HG02759 (cell line): ENCODE results near the gene MDFIC.
"Not testable (repeated sequence)": the region's sequence is repeated elsewhere in the genome, so short reads cannot be mapped to it uniquely, and the experiment has no call there.

Experiments
- ATAC-seq: cut with Tn5 transposase; IDR thresholded peaks from one replicate; pipeline ENCODE4 v1.9.1; 2021; ENCODE audit warnings: mild to moderate bottlenecking, moderate library complexity; ENCODE audit not compliant: unreplicated experiment

The MDFIC gene

GRCh38 chr7:114922026-114922651 lies at the start of gene MDFIC:
Gene MDFIC (plus strand): TSS chr7:114922094. CDS start chr7:114923034, 940 bp downstream.
- ATAC-seq = peak; percentile 49

DNA sequence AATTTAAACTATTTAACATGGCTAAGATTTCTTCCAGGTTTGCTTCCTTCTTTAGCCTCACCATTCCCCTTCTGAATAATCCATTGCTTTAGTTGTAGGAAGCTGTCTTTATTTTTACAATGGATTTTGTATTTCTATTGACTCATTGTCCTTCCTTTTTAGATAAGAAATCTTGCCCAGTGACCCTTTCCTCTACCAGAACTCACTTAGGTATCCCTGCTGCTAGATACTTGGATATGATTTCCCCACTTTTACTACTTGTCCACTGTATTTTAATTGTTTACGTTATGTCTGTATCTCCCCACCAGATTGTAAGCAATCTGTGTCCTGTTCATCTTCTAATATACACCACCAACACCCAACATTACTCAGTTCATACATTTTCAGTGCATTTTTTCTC lies 47.7 kb upstream of the MDFIC start:
- ATAC-seq = no peak

DNA sequence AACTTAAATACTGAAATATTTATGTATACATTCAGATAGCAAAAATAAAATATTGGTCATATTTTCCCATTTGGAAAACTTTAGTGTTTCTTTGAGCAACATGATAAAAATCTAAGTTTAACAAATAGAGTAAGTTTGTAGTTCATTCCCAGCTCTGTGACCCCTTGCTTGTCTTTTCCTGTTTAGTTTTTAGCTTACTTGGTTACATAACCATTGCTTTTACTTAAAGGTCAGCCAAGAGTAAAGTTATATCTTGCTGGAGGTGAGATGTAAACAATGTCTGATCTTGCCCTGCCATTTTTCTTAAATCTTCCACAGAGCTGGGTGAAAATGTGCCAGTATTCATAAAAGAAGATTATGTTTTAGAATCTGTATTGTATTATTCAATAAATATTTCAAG lies 46.7 kb upstream of the MDFIC start:
- no peak for ATAC-seq

DNA sequence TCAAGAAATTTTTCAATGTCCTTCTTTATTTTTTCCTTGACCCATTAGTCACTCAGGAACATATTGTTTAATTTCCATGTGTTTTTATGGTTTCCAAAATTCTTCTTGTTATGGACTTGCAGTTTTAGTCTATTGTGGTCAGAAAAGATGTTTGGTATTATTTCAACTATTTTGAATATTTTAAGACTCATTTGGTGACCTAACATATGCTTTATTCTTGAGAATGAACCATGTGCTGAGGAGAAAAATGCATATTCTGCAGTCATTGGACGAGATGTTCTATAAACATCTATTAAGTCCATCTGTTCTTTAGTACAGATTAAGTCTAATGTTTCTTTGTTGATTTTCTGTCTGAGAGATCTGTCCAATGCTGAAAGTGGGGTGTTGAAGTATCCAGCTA lies 42.3 kb upstream of the MDFIC start:
- ATAC-seq = no peak

DNA sequence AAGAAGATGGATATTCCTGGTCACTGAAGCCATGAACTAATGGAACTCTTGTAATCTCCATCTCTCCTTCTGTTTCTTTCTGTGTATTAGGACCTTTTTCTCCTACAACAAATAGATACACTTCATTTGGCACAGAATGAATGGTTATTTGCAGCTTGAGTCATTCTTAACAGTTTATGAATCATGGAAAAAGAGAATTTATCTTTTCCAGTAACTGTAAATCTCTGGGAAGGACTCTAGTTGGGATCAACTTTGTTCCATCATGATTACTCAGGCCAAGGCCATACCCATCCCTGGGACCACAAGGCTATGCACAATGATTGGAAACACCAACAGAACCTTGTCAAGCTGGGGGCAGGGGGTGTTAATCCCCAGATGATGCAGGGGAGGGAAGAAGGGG lies 36.1 kb upstream of the MDFIC start:
- ATAC-seq = no peak

GRCh38 chr7:114886241-114886640 lies 35.7 kb upstream of the MDFIC start:
- no peak for ATAC-seq

DNA sequence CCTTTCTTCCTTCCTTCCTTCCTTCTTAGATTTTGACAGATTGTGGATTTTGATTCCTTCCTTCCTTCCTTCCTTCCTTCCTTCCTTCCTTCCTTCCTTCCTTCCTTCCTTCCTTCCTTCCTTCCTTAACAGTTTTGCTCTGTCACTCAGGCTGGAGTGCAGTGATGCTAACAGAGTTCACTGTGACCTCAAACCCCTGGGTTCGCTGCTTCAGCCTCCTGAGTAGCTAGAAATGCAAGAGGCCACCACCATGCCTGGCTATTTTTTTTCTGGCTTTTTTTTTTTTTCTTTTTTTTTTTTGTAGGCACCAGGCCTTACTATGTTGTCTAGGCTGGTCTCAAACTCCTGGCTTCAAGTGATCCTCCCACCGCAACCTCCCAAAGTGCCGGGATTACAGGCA lies 32.8 kb upstream of the MDFIC start:
- not testable (repeated sequence) for ATAC-seq

DNA sequence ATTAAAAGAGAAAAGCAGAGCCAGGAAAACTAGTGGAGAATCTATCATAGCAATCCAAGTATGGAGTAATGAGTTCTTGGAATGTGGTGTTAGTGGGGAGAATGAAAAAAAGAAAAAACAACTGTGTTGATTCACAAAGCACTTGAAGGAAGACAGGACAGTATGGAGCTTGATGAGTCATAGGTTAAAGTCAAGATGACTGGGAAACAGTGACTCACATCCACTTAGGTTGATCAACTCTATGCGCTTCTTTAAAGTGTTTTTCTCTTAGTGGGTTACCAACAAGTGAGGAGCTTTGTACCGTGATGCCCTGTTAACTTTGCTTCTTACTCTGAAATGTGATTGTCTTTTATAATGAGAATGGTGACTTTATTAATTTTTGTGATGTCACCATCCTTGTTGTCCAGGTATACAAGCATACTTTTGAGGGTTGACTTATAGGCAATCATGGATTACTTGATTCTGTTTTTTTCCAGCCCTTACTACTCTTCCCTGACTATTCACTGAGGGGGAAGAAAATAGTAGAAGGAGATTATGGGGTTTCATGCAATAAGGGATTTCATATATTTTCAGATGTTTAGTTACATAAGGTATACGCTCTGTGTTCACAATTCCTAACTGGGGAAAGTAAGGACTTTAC lies 32.1 kb upstream of the MDFIC start:
- peak; percentile 80 for ATAC-seq

DNA sequence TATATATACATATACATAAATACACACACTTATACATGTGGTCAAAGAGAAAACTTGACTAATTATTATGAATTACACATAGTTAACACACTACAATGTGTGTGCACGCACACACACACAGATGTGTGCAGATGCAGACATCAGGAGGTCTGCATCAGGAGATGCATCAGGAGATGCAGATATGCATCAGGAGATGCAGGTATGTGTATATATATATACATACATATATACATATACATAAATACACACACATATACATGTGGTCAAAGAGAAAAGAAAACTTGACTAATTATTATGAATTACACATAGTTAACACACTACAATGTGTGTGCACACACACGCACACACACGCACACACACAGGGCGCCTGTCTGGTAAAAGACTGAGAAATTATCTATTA lies 31.3 kb upstream of the MDFIC start:
- ATAC-seq = no peak

DNA sequence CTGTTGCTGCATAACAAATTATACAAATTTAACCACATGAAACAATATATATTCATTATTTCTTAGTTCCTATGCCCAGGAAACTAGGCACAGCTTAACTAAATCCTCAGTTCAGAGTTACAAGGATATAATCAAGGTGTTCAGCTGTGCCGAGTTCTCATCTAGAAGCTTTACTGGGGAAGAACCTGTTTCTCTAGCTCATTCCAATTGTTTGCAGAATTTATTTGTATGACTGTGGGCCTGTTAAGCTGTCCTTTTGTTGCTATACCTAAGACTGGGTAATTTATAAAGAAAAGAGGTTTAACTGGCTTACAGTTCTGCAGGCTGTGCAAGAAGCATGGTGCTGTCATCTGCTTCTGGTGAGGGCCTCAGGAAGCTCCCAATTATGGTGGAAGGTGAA lies 21.8 kb upstream of the MDFIC start:
- no peak for ATAC-seq

DNA sequence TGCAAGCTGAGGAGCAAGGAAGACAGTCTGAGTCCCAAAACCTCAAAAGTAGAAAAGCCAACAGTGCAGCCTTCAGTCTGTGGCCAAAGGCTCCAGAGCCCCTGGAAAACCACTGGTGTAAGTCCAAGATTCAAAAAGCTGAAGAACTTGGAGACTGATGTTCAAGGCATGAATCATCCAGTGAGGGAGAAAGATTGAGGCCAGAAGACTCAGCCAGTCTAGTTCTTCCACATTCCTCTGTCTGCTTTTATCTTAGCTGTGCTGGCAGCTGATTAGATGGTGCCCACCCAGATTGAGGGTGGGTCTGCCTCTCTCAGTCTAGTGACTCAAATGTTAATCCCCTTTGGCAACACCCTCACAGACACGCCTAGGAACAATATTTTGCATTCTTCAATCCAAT lies 20.1 kb upstream of the MDFIC start:
- ATAC-seq = no peak

- ATAC-seq = no peak
These were observed 18.8 kb upstream of the MDFIC start for GRCh38 chr7:114903131-114903530.

- no peak for ATAC-seq
These were observed 11.1 kb upstream of the MDFIC start for GRCh38 chr7:114910787-114911186.

- no peak for ATAC-seq
These were observed 10.5 kb upstream of the MDFIC start for GRCh38 chr7:114911411-114911810.

- ATAC-seq = peak; percentile 92
These were observed 5.5 kb upstream of the MDFIC start for GRCh38 chr7:114916261-114916892.

DNA sequence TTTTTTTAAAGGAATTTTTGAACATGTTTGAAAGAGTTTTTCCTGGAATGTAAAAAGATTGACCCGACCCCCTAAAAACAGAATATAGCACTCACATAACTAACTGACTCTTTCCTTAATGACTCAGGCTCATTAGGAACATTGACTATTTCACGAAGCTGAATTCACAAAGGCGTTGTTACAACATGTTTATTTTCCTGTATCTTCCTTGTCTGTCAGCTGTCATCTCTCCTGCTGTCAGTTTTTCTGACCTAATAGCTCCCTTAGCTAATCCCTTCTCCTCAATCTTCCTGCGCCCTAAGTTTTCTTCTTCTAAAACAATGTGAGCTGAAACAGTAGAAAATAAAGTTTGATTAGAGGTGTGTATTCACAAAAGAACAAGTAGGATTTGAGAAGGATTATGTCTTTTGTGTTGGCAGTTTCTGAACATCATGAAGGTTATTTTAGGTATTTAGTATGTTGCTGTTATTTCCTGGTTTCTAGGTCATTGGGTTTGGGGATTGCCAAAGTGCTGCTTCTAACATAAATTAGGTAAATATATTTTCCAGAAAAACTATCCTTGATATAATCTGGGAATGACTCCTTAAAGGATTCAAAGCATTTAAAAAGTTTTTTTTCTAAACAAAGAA lies 4.6 kb upstream of the MDFIC start:
- no peak for ATAC-seq

- no peak for ATAC-seq
These were observed 2.3 kb upstream of the MDFIC start for GRCh38 chr7:114919587-114919986.

DNA sequence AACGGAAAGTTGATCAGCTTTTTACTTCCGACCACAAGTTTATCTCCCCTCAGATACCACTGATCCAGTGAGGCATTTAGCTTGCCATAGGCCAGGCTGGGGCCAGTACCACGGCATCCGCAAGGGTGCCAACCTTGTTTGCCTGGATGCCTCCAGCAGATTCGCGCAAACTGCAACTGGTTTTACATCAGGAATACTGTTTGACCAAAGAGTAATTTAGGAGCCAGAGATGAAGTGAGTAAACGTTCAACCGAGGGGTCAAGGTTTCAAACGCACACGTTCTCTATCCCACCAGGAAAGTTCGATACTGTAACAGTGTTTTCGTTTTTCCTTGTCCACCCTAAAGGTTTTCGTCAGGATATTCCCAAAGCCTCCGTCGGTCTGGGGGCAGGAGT lies 266 bp upstream of the MDFIC start:
- no peak for ATAC-seq

DNA sequence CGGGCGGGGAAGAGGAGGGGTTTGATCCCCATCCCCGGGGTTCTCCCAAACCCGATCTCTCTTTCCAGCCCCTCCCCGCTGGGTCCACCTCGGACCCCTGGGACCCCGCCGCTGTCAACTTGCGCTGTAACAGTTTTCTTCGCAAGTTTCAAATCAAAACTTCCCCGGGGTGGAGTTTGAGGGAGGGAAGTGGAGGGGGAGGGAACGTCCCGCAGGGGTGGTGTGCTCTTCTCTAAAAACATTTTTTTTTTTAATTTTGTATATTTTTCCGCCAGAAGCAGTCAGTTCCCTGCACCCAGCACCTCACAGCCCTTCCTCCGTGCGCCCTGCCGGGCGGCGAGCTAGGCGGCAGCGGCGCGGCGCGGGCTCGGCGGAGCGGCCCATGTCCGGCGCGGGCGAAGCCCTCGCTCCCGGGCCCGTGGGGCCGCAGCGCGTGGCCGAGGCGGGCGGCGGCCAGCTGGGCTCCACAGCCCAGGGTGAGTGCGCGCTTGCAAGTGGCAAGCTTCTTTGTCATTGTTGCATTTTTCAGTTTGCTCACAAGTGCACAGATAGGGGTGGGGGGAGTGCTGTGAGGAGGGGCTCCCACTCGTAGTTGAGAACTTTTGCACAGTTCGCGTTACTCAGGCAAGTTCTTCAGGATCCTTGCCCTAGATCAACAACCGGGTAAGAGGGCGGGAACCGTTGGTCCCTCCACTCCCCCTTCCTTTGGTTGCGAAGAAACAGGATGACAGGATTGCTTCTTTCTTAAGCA lies 933 bp downstream of the MDFIC start:
- peak; percentile 41 for ATAC-seq

DNA sequence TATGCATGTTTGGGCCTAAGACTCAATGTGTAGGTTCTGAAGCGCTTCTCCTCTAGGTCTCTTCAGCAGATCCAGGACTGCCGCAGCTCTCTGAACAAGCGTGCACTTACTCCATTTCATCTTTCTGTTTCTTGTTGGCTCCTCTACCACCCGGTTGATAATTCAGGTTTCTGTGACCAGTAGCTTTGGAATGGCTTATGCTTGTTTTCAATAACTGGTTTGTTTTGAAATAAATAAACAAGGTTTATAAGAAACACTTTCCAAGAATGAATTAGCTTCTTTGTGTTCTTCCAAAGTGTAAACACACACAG lies 1.5 kb downstream of the MDFIC start:
- ATAC-seq = no peak

DNA sequence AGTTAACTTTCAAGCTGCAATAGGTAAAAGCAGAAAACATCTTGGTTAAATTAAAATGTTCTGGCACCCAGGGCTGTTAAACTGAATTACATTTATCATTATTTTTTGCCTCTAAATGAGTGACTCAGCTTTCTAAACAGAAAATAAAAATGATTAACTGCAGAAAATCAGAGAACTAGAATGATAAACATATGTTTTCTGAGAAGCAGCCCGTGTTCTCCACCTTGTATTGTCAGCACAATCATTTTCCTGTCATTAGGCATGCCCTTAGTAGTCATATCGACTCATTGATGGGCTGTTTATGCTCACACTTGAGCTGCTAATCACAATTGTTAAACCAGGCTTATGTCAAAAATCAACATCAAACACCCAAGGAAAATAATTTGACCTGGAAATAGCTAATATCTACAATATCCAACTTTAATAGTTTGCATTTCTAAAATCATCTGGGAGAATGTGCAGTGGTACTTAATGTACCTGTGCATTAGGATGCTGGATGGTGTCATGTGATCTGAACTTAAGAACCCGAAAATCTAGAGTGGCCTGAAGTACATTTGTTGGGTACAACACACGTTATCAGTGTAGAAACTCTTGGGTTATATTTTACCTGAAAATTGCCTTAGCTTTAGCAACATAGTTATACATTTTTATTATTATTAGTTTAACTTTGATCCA lies 2.3 kb downstream of the MDFIC start:
- peak; percentile 10 for ATAC-seq
